Amniotic epithelial cell (primary cell): ENCODE measurements around the gene GRID1.

Source experiments
- DNase-seq: peaks from one replicate; pipeline ENCODE4 v3.0.0-alpha.2; 2010; ENCODE audit warnings: low read depth

GRID1 gene

DNA sequence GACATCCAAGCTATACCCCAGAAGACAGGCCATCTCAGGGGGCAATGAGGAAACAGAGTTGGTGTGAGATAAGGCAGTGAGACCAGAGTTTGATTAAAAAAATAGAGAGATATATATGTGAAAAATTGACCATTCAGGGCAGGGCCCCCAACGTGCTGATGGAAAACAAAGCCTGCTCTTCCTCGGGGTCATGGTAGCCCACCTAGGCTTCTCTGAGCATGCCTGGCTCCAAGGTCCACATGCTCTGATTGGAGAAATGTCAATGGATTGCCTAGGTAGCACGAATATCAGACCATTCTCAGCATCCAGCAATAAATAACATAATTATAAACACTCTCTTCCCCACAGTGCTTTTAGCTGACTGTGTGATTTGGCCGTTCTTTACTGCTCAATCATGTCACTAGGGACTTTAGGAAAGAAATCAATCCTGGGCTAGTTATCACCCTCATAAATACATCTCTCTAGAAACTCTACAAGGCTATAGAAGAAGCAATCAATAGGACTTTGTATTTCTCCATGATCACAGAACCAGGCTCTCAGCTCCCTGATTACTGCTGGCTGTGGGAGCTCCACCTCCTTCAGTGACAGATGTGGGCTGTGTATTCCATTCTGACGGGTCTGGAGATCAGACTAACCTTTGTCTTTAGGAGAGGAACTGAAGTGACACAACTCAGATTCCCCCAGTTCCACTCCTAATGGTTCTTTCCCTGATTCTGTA lies 766.4 kb downstream of the GRID1 start:
- DNase-seq = no peak

DNA sequence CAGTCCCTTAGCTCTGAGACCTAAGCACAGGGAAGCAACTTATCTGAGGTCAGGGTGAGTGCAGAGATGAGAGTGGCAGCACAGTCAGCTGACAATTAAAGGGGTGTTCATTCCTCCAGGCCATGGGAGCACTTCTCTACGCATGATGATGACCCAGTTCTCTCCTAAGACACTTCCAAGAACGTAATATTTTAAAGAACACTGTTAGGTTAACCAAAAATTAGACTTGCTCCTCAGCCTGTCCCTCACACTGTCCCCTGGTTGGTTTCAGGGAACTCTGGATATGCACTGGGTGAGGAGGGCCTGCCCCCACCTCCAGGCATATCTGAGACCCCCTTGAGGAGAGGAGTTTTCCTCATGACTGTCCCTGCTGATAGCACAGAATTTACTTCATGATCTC lies 767.5 kb downstream of the GRID1 start:
- DNase-seq = no peak

- no peak for DNase-seq
Observed at GRCh38 chr10:85598646-85599045, 767.9 kb downstream of the GRID1 start.

DNA sequence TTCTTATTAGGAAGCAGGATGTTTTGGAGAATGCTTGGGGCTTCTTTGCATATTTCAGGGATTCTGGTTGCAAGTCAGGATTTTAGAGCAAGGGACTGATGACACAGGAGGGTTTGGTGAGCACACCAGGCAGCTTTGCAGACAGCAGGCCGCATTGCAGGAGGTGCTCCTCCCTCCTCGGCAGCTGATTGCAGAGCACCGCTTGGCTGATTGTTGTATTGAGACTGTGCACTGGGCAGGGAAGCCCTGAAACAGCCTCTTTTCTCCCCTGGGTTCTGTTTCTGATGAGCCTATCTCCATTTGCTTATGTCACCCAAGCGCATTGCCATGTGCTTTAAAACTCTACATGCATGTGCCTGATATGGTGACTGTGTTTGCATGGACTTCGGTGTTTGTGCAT lies 769.6 kb downstream of the GRID1 start:
- DNase-seq = no peak

DNA sequence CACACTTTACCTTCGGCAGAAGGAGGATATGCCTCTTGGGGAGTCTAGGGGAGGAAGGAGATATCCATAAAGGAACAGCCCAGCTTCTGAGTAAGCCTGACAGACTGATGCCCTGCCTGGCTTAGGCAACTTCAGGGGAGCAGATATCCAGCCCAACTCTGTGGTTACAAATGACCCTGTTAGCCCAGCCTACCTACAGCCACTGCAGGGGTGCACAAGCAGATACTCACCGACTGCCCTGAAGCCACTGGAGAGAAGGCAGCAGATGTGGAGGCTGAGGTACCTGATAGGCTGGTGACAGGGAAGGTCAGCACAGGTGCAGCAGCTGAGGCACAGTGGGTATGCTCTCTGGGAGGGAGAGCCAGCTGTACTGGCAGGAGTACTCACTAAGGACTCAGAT lies 770.2 kb downstream of the GRID1 start:
- DNase-seq = no peak

GRCh38 chr10:85594239-85594638 lies 772.4 kb downstream of the GRID1 start:
- no peak for DNase-seq

- DNase-seq = no peak
Observed at GRCh38 chr10:85593226-85593772, 773.3 kb downstream of the GRID1 start.

GRCh38 chr10:85581371-85581770 lies 785.2 kb downstream of the GRID1 start:
- DNase-seq = no peak

- DNase-seq = no peak
Observed at GRCh38 chr10:85580585-85580984, 786.0 kb downstream of the GRID1 start.

DNA sequence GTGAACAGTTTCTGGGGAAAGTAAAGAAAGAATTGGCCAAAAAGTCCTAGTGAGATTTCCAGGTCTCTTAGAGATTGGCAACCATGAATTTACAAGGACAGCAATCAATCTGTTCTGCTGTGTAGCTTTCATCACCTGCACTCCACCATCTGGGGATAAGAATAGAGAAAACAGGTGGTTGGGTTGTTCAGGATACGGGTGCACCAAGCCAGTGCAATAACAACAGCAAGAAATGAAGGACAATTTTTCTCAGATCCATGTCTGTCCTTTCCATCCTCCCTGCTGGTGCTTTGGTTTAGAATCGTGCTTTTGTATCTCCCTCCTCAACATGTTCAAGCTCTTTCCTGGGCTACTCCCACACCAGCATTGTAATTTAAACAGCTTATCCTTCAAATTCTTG lies 787.7 kb downstream of the GRID1 start:
- no peak for DNase-seq

DNA sequence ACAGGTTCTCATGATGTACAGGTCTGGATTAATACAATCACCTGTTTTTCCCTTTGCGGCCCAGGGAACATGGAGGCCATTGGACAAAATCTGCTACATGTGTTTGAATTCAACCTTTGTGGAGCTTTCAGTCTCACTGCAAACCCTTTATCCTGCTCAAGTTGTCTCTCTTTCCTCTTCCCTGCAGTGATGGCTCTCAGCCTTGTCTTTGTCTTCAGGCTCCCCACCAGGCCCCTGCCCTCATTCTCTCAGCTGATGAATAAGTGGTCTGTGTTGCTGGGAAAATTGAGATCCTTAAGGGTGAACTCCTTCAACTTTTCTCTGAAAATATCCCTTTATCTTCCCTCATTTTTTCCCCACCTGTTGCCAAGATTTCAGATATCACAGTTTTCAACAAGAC lies 791.2 kb downstream of the GRID1 start:
- no peak for DNase-seq

GRCh38 chr10:85570871-85571270 lies 795.7 kb downstream of the GRID1 start:
- DNase-seq = no peak

- no peak for DNase-seq
Observed at GRCh38 chr10:85565381-85565780, 801.2 kb downstream of the GRID1 start.

DNA sequence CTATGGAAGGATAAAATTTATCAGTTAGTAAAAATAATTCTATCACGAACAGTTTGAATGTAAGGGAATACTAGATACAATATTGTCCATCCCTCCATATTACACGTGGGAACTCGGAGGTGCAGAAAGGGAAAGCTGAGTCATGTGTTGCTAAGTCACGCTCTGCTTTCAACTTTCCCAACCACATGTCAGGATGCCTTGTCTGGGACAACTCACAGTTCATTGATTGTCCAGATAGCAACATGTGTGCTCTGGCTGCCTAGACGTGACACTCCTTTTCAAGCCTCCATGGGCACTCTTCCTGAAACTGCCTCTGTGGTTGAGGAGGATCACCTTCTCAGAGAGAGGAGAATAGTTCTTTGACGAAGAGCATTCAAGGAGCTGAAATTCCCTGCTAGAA lies 808.1 kb downstream of the GRID1 start:
- DNase-seq = no peak

DNA sequence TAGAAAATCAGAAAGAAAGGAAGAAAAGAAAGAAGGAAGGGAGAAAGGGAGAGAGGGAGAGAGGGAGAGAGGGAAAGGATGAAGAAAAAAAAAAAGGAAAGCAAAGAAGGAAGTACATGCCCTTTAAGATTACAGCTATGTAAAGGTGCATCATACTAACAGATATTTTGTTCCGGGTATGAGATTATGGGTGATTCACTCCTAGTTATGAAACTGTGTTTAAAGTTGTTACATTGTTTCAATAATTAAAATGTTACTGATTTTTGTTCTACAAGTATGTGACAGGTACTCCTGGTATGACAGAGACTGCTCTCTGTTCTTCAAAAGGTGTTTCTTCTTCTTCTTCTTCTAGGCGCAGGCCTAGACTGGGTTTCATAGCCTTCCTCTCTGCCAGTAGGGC lies 808.9 kb downstream of the GRID1 start:
- DNase-seq = no peak

- DNase-seq = no peak
Observed at GRCh38 chr10:85557077-85557476, 809.5 kb downstream of the GRID1 start.
